ENCODE data around the gene ARSA. TPM values are rescaled to one million over a fixed set of nuclear protein-coding genes. Genes with fewer than 3 reads are reported as not detected.

Gene ARSA
- total and polyA plus RNA-seq, 2 of the 13 experiments (the other 11 are each of a cell fraction or from before 2014, with no cell fraction given): 9.0 to 11.5 TPM

GRCh38 chr22:50599816-50600455 is 28.0 kb downstream of the ARSA start (continued):
- TF ChIP-seq, protein P1, sequence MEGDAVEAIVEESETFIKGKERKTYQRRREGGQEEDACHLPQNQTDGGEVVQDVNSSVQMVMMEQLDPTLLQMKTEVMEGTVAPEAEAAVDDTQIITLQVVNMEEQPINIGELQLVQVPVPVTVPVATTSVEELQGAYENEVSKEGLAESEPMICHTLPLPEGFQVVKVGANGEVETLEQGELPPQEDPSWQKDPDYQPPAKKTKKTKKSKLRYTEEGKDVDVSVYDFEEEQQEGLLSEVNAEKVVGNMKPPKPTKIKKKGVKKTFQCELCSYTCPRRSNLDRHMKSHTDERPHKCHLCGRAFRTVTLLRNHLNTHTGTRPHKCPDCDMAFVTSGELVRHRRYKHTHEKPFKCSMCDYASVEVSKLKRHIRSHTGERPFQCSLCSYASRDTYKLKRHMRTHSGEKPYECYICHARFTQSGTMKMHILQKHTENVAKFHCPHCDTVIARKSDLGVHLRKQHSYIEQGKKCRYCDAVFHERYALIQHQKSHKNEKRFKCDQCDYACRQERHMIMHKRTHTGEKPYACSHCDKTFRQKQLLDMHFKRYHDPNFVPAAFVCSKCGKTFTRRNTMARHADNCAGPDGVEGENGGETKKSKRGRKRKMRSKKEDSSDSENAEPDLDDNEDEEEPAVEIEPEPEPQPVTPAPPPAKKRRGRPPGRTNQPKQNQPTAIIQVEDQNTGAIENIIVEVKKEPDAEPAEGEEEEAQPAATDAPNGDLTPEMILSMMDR (CRISPR knock-in tag; IDR thresholded peaks at IDR 0.05): 0 out of 2 replicates have a peak, but pooled peaks have one; percentile 12
- TF ChIP-seq FOXC1 (CRISPR knock-in tag; IDR thresholded peaks at IDR 0.05; ENCODE audit: borderline replicate concordance) (peak; percentile 99), HMGA1 (CRISPR knock-in tag; conservative IDR thresholded peaks at IDR 0.05) (no peak), NFE2L1 (CRISPR knock-in tag; IDR thresholded peaks at IDR 0.05; ENCODE audit: borderline replicate concordance) (peak; percentile 88; the same call in 1 of the 2 replicates), SRF (IDR thresholded peaks at IDR 0.05; ENCODE audit: low read depth, low read length) (no peak), ATF7 (IDR thresholded peaks at IDR 0.05) (no peak), ATF7 (CRISPR knock-in tag; IDR thresholded peaks at IDR 0.05) (peak; percentile 74; the same call in 1 of the 2 replicates), SETDB1 (CRISPR knock-in tag; IDR thresholded peaks at IDR 0.05; ENCODE audit: borderline replicate concordance) (no peak), PCBP2 (optimal IDR thresholded peaks at IDR 0.05; ENCODE audit: low read depth, low read length, poor library complexity, severe bottlenecking) (no peak), ZNF17 (CRISPR knock-in tag; IDR thresholded peaks at IDR 0.05) (peak; percentile 95)
- TF ChIP-seq, protein P2, sequence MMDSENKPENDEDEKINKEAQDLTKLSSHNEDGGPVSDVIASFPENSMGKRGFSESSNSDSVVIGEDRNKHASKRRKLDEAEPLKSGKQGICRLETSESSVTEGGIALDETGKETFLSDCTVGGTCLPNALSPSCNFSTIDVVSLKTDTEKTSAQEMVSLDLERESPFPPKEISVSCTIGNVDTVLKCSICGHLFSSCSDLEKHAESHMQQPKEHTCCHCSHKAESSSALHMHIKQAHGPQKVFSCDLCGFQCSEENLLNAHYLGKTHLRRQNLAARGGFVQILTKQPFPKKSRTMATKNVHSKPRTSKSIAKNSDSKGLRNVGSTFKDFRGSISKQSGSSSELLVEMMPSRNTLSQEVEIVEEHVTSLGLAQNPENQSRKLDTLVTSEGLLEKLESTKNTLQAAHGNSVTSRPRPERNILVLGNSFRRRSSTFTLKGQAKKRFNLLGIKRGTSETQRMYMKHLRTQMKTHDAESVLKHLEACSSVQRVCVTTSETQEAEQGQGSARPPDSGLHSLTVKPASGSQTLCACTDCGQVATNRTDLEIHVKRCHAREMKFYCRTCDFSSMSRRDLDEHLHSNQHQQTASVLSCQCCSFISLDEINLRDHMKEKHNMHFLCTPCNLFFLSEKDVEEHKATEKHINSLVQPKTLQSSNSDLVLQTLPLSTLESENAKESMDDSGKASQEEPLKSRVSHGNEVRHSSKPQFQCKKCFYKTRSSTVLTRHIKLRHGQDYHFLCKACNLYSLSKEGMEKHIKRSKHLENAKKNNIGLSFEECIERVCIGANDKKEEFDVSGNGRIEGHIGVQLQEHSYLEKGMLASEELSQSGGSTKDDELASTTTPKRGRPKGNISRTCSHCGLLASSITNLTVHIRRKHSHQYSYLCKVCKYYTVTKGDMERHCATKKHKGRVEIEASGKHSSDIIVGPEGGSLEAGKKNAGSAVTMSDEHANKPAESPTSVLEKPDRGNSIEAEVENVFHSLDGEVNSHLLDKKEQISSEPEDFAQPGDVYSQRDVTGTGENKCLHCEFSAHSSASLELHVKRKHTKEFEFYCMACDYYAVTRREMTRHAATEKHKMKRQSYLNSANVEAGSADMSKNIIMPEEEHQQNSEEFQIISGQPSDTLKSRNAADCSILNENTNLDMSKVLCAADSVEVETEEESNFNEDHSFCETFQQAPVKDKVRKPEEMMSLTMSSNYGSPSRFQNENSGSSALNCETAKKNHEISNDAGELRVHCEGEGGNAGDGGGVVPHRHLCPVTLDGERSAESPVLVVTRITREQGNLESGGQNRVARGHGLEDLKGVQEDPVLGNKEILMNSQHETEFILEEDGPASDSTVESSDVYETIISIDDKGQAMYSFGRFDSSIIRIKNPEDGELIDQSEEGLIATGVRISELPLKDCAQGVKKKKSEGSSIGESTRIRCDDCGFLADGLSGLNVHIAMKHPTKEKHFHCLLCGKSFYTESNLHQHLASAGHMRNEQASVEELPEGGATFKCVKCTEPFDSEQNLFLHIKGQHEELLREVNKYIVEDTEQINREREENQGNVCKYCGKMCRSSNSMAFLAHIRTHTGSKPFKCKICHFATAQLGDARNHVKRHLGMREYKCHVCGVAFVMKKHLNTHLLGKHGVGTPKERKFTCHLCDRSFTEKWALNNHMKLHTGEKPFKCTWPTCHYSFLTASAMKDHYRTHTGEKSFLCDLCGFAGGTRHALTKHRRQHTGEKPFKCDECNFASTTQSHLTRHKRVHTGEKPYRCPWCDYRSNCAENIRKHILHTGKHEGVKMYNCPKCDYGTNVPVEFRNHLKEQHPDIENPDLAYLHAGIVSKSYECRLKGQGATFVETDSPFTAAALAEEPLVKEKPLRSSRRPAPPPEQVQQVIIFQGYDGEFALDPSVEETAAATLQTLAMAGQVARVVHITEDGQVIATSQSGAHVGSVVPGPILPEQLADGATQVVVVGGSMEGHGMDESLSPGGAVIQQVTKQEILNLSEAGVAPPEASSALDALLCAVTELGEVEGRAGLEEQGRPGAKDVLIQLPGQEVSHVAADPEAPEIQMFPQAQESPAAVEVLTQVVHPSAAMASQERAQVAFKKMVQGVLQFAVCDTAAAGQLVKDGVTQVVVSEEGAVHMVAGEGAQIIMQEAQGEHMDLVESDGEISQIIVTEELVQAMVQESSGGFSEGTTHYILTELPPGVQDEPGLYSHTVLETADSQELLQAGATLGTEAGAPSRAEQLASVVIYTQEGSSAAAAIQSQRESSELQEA (CRISPR knock-in tag; IDR thresholded peaks at IDR 0.05; ENCODE audit: not compliant biosample characterization): peak; percentile 99
- TF ChIP-seq, protein P3, sequence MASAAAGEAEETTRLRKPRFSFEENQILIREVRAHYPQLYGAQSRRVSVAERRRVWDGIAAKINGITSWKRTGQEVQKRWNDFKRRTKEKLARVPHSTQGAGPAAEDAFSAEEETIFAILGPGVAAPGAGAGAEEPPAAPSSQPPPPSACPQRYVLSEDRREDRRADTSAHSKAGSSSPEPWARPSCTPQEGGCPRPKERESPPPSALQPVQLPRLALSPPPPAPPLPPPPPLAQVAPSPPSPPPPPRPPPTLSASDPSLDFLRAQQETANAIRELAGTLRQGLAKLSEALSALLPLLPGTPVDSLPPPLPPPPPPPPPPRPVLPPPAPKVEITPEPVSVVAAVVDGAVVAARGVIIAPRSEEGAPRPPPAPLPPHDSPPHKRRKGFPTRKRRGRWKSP (CRISPR knock-in tag; IDR thresholded peaks at IDR 0.05): peak; percentile 83
- TF ChIP-seq, protein P4, sequence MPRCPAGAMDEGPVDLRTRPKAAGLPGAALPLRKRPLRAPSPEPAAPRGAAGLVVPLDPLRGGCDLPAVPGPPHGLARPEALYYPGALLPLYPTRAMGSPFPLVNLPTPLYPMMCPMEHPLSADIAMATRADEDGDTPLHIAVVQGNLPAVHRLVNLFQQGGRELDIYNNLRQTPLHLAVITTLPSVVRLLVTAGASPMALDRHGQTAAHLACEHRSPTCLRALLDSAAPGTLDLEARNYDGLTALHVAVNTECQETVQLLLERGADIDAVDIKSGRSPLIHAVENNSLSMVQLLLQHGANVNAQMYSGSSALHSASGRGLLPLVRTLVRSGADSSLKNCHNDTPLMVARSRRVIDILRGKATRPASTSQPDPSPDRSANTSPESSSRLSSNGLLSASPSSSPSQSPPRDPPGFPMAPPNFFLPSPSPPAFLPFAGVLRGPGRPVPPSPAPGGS (CRISPR knock-in tag; IDR thresholded peaks at IDR 0.05): peak; percentile 99
- TF ChIP-seq, protein P5, sequence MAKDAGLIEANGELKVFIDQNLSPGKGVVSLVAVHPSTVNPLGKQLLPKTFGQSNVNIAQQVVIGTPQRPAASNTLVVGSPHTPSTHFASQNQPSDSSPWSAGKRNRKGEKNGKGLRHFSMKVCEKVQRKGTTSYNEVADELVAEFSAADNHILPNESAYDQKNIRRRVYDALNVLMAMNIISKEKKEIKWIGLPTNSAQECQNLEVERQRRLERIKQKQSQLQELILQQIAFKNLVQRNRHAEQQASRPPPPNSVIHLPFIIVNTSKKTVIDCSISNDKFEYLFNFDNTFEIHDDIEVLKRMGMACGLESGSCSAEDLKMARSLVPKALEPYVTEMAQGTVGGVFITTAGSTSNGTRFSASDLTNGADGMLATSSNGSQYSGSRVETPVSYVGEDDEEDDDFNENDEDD (CRISPR knock-in tag; IDR thresholded peaks at IDR 0.05; ENCODE audit: borderline replicate concordance): peak; percentile 58; the same call in 1 of the 2 replicates

All from HepG2 (cell line).